Erythroblast (primary cell): ENCODE measurements around the gene RIC8A.

Experiments
- DNase-seq, 2 experiments: peaks; one replicate each; lab custom pipeline; 2025; lab: John Stamatoyannopoulos, UW
- GATA1 ChIP-seq: IDR thresholded peaks from 2 replicates; pipeline ENCODE4 v1.6.1; 2011; ENCODE audit warnings: low read depth, mild to moderate bottlenecking, control low read depth, low read length, moderate library complexity
- POLR2A ChIP-seq: IDR thresholded peaks from 2 replicates; pipeline ENCODE4 v1.6.1; 2011; ENCODE audit warnings: mild to moderate bottlenecking, low read length

The RIC8A gene

DNA sequence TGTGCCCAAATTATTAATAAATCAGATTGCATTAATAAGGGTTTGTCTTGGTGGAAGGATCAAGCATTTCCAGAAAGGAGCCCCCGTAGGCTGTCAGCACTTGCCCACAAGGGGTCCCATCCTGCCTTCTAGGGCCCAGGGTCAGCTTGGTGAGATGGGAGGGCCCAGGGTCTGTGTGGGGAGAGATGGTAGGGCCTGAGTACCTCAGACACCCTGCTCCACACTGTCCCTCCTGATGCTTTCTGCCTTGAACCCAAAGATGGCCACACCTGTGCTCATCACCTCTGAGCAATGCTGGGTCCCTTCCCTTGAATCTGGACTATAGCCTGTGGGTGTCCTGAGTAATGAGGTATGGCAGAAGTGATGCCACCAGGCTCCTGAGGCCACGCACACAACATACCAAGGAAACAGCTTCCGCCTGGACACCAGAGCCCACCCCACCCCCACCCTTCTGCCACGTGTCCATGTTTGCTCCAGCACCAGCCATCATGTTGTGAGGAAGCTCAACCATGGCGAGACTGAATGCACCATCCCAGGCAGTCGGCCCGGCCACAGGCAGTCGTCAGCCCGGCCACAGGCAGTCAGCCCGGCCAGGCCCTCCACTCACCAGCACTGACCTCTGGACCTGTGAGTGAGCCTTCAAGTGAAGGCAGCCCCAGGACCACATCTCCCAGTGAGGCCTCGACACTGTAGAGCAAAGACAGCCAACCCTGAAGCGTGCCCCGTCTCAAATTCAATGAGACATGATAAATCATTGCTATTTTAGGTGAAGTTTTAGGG lies 7.1 kb upstream of the RIC8A start:
- TF ChIP-seq GATA1, result no peak
- no peak for TF ChIP-seq POLR2A
- DNase-seq, result no peak

DNA sequence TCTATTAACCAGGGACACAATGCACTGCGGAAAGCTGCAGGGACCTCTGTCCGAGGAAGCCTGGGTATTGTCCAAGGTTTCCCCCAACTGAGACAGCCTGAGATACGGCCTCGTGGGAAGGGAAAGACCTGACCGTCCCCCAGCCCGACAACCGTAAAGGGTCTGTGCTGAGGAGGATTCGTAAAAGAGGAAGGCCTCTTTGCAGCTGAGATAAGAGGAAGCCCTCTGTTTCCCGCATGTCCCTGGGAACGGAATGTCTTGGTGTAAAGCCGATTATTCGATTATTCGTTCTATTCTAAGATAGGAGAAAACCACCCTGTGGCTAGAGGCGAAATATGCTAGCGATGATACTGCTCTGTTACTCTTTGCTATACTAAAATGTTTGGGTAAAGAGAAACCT lies 5.5 kb upstream of the RIC8A start:
- TF ChIP-seq GATA1, result no peak
- peak; percentile 17 for TF ChIP-seq POLR2A
- DNase-seq, result no peak

DNA sequence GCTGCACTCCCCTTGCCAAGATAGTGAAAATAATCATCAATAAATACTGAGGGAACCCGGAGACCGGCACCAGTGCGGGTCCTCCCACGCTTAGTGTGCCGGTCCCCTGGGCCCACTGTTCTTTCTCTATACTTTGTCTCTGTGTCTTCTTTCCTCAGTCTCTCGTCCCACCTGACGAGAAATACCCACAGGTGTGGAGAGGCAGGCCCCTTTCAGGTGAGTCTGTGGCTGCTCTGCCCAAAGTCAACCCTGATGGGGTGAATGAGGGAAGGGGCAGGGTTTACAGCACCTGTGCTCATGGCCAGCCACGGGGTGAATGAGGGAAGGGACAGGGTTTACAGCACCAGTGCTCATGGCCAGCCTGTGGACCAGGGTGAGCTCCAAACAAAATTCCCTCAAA lies 5.0 kb upstream of the RIC8A start:
- DNase-seq, result no peak
- no peak for TF ChIP-seq POLR2A
- no peak for TF ChIP-seq GATA1

DNA sequence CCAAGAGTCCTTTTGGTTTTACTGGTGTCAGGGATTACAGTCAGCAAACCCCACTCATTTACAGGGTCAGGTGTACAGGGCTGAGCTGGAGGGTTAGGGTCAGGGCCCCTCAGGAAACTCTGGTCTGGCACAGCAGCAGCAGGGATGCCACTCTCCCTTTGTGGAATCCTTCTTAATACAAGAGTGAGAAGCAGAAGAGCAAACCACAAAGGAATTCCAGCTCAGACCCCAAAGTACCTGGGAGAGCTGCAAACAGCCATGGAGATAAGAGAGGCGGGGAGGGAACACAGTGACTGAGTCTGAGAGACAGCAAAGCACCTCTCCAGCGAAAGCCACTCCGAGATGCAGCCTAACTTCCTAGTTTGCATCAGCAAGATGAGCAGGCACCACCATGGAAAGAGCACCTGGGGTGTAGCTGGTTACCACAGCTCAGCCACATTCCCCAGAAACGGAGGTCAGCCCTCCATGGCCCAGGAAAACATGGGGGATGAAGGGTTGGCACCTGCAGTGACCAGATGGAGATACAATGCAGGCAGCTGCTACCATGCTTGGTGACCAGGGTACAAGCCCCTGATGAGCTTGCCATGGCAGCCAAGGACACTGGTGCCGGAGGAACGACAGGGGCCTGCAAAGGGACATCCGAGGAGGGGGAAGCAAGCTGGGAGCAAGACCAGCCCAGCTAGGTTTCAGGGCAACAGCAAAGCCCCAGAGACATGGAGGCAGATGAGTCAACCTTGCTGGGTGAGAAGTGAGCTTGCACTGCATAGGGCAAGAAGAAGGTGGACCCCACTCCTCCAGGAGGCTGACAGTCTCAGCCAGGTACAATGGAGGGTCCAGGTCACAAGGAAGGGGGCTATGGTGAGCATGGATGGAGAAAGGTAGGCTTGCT lies 4.2 kb upstream of the RIC8A start:
- TF ChIP-seq POLR2A (peak; percentile 6), GATA1 (no peak)
- DNase-seq, result no peak

GRCh38 chr11:203945-204586 lies 3.4 kb upstream of the RIC8A start:
- TF ChIP-seq GATA1 (no peak), POLR2A (no peak)
- DNase-seq, result no peak

GRCh38 chr11:204587-205109 lies 2.9 kb upstream of the RIC8A start:
- no peak for DNase-seq
- TF ChIP-seq POLR2A (no peak), GATA1 (no peak)

GRCh38 chr11:205221-206001 lies 2.1 kb upstream of the RIC8A start:
- TF ChIP-seq POLR2A, result peak; percentile 6
- no peak for TF ChIP-seq GATA1
- no peak for DNase-seq

- TF ChIP-seq GATA1 (no peak), POLR2A (peak; percentile 1)
- no peak for DNase-seq
Observed at GRCh38 chr11:206002-206384, 1.5 kb upstream of the RIC8A start.

DNA sequence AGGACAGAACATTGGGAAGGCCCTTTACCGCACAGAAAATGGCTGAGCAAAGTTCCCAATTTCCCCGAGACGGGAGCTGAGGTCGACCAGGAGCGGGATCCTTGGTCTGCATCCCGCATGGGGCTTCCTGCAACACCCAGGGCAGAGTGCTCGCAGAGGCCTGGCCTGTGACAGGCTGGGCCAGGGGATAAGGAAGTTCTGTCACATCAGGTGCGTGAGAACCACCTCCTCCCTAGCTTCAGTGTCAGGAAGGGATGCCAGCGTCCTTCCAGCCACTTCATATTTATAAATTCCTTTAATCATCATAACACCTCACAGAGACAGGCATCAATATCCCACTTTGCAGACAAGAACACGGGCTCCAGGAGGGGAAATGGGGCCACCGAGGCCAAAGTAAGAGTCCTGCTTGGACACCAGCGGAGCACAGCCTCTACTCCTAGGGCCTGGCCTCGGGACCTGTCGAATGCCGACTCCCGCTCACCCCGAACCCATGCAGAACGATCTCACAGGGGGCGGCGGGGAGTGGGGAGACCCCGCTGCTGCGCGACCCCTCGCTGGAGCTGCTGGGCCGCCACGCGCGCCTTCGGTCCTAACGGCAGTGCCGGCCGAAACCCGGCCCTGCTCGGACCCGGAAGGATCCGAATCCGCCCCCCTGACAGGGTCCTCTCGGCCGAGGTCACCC lies 841 bp upstream of the RIC8A start:
- TF ChIP-seq GATA1 (no peak), POLR2A (no peak)
- DNase-seq, result peak; percentile 67 to 69

DNA sequence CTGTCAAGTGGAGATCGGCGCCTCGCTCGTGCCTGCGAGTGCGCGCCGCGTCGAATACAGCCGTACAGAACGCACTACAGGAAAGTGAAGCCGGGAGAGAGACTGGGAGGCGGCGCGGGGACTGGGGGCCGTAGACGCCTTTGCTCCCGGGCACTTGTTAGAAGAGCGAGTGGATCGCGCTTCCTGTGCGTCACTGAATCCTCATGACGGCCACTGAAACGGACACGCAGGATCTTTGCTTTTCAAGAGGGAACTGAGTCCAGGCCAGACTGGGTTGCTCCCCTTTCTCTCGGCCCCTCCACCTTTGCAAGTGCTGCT lies 314 bp downstream of the RIC8A start:
- TF ChIP-seq GATA1 (no peak), POLR2A (peak; percentile 47)
- DNase-seq, result no peak

DNA sequence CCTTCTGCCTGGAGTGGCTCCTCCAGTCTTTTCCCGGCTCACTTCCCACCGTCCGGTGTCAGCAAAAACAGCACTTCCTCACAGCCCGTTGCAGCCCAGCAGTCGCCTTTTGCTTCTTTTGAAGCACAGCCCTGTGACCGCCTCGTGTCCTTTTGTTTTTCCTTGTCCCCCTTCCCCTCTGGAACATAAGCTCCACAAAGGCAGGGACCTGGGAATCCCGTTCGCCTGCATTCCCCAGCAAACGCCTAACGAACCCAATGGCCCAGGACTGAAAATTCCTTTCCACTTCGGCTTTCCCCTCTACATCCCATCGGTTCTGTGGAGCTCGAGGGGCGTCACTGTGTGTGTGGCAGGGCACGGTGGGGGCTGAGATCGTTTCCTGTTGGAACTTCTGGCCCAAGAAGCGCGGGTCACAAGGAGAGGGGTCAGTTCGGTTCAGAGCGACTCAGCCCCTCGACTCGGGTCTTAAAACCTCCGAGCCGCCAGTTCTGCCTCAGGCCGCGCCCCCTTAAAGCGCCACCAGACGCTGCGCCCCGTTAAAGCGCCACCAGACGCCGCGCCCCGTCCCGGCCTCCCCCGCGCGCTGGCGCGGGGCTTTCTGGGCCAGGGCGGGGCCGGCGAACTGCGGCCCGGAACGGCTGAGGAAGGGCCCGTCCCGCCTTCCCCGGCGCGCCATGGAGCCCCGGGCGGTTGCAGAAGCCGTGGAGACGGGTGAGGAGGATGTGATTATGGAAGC lies 841 bp downstream of the RIC8A start:
- peak; percentile 34 for TF ChIP-seq POLR2A
- no peak for TF ChIP-seq GATA1
- peak; percentile 89 to 92 for DNase-seq

DNA sequence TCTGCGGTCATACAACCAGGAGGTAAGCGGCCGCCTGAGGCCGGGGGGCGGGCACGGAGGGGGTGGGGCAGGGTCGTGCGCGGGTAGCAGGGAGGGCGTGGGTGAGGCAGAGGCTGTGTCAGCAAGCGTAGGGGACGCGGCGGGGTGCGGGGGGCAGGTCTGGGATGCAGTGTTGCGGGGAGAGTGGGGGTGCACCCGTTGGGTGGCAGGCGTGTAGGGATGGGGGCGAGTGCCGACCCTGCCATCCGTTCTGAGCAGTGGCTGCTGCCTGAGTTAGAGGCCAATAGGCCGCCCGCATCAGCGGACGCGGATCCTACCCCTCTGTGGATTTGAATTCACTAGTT lies 1.4 kb downstream of the RIC8A start:
- DNase-seq, result no peak
- no peak for TF ChIP-seq POLR2A
- no peak for TF ChIP-seq GATA1
